ENCODE results near the gene XRCC5.
"Not testable (repeated sequence)": the region's sequence is repeated elsewhere in the genome, so short reads cannot be mapped to it uniquely, and the experiment has no call there.

Gene XRCC5

GRCh38 chr2:216119986-216120385 is 10.8 kb downstream of the XRCC5 start:
- no peak for DNase-seq

GRCh38 chr2:216121255-216121654 is 12.1 kb downstream of the XRCC5 start:
- no peak for DNase-seq

- no peak for DNase-seq
These were observed 17.8 kb downstream of the XRCC5 start for GRCh38 chr2:216126943-216127342.

GRCh38 chr2:216130346-216130971 is 21.3 kb downstream of the XRCC5 start:
- DNase-seq = no peak

GRCh38 chr2:216131175-216131926 is 22.2 kb downstream of the XRCC5 start:
- DNase-seq = no peak

GRCh38 chr2:216132585-216132984 is 23.4 kb downstream of the XRCC5 start:
- no peak for DNase-seq

GRCh38 chr2:216133397-216133796 is 24.2 kb downstream of the XRCC5 start:
- DNase-seq = no peak

- no peak for DNase-seq
These were observed 25.9 kb downstream of the XRCC5 start for GRCh38 chr2:216134958-216135541.

- no peak for DNase-seq
These were observed 30.7 kb downstream of the XRCC5 start for GRCh38 chr2:216139884-216140283.

GRCh38 chr2:216141516-216141915 is 32.4 kb downstream of the XRCC5 start:
- DNase-seq = not testable (repeated sequence)

GRCh38 chr2:216142540-216142939 is 33.4 kb downstream of the XRCC5 start:
- DNase-seq = no peak

GRCh38 chr2:216144372-216144771 is 35.2 kb downstream of the XRCC5 start:
- DNase-seq = no peak

- no peak for DNase-seq
These were observed 35.7 kb downstream of the XRCC5 start for GRCh38 chr2:216144857-216145256.

- no peak for DNase-seq
These were observed 37.4 kb downstream of the XRCC5 start for GRCh38 chr2:216146573-216146972.

GRCh38 chr2:216147172-216148131 is 38.3 kb downstream of the XRCC5 start:
- DNase-seq = no peak

GRCh38 chr2:216148983-216149382 is 39.8 kb downstream of the XRCC5 start:
- no peak for DNase-seq

GRCh38 chr2:216149741-216150140 is 40.6 kb downstream of the XRCC5 start:
- DNase-seq = no peak

GRCh38 chr2:216151313-216152025 is 42.3 kb downstream of the XRCC5 start:
- DNase-seq = no peak

GRCh38 chr2:216155954-216156353 is 46.8 kb downstream of the XRCC5 start:
- DNase-seq = no peak

GRCh38 chr2:216156822-216157221 is 47.7 kb downstream of the XRCC5 start:
- no peak for DNase-seq

- no peak for DNase-seq
These were observed 50.0 kb downstream of the XRCC5 start for GRCh38 chr2:216159144-216159543.

- DNase-seq = no peak
These were observed 50.5 kb downstream of the XRCC5 start for GRCh38 chr2:216159646-216160045.
